ENCODE results near the gene RASSF4.

Gene RASSF4

DNA sequence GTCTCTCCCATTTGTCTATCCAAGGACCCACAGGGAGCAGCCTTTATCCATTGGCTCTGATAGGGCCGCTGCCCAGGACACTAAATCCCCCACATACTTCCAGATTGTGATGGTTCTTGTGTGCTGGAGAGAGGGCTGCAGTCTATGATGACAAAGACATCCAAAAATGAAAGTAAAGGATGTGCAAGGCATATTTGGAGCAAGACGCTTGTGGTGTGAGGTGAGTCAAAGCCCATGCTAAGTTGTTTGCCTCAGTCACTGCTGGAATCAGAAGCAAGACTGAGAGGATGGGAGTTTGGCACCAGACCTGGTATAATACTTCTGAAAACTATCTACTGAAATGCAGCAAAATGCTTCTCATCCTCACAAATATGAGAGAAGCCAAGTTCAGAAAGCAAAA lies 63.8 kb downstream of the RASSF4 start:
- no peak for TF ChIP-seq CTCF (IDR thresholded peaks at IDR 0.05)

DNA sequence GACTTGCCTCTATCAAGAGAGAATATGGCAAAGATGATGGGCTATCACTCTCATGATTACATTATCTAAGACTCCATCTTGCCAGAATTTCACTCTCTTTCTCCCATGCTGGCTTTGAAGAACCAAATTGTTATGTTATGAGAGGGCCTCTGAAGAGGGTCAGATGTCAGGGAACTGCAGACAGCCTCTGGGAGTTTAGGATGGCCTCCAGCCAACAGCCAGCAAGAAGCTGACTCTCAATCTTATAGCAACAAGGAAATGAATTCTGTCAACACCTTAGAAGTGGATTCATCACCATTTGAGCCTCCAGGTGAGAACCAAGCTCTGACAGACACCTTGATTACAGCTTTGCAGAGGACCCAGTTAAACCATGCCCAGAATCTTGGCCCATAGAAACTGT lies 74.7 kb downstream of the RASSF4 start:
- no peak for TF ChIP-seq CTCF (IDR thresholded peaks at IDR 0.05)

DNA sequence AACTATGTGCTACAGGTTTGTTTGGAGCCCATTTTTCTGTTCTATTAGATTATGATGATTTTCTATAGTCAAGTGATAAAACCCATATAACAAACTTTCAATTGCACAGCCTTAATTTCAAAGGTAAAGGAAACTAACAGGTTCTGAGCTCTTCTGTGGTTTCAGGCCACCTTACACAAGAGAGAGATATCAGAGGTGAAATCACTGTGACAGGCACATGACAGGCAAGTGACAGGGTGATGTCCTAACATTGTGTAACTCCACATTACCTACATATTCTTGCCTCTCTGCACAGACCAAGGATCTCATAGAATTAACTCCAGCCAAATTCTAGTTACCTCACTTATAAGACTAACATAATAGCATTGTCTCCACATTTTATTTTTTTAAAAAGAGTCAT lies 76.1 kb downstream of the RASSF4 start:
- no peak for TF ChIP-seq CTCF (IDR thresholded peaks at IDR 0.05)

DNA sequence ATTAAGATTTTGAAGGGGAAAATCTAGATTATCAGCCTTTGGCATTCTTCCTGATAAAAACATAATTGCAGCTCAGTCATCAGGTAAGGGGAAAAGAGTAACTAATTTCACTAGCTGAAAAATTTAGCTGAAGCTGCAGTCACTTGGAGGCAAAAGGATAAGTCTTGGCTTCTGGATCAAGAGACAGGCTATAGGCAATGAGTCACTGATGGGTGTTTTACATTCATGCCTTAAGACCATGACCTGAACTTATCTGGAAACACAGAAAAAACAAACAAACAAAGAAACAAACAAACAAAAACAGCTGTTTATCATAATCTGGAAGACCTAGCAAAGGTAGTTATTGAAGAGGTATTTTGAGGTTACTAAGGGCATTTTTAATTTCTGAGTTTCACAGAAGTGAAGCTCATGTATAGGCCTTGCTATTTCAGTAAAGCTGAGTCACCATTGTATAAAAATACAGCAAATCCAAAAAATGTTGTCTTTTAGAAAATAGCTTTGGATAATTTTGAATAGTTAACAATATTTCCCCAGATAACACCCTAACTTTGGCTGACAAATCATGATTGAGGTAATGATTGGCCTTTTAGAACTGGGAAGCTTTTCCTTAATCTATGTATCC lies 81.4 kb downstream of the RASSF4 start:
- no peak for TF ChIP-seq CTCF (IDR thresholded peaks at IDR 0.05)

GRCh38 chr10:45044290-45044689 lies 84.7 kb downstream of the RASSF4 start:
- TF ChIP-seq CTCF (IDR thresholded peaks at IDR 0.05), result no peak
